Fibroblast of pulmonary artery (primary cell): Measurements from ENCODE around the gene CLEC2L.

Experiments
- DNase-seq: peaks from one replicate; pipeline ENCODE4 v3.0.0-alpha.2; 2010; ENCODE audit warnings: low read depth
- H3K4me3 ChIP-seq: replicated peaks from 2 replicates; pipeline ENCODE4 v1.5.1; 2011; ENCODE audit warnings: low read depth, mild to moderate bottlenecking, control low read depth, low read length, moderate library complexity
- TF ChIP-seq, protein P1 (sequence below): IDR thresholded peaks from 2 replicates; pipeline ENCODE4 v1.5.1; 2011; ENCODE audit warnings: mild to moderate bottlenecking, control low read depth, low read length, inconsistent platforms; ENCODE audit errors: missing control alignments

Gene CLEC2L

GRCh38 chr7:139515266-139515665 is 8.2 kb upstream of the CLEC2L start:
- no peak overlapping the region for H3K4me3 ChIP-seq
- no peak for DNase-seq
- TF ChIP-seq, protein P1, sequence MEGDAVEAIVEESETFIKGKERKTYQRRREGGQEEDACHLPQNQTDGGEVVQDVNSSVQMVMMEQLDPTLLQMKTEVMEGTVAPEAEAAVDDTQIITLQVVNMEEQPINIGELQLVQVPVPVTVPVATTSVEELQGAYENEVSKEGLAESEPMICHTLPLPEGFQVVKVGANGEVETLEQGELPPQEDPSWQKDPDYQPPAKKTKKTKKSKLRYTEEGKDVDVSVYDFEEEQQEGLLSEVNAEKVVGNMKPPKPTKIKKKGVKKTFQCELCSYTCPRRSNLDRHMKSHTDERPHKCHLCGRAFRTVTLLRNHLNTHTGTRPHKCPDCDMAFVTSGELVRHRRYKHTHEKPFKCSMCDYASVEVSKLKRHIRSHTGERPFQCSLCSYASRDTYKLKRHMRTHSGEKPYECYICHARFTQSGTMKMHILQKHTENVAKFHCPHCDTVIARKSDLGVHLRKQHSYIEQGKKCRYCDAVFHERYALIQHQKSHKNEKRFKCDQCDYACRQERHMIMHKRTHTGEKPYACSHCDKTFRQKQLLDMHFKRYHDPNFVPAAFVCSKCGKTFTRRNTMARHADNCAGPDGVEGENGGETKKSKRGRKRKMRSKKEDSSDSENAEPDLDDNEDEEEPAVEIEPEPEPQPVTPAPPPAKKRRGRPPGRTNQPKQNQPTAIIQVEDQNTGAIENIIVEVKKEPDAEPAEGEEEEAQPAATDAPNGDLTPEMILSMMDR, result no peak

- no peak overlapping the region for H3K4me3 ChIP-seq
- DNase-seq, result no peak
- TF ChIP-seq, protein P1, result no peak
These were observed 2.0 kb upstream of the CLEC2L start for GRCh38 chr7:139521439-139521838.

DNA sequence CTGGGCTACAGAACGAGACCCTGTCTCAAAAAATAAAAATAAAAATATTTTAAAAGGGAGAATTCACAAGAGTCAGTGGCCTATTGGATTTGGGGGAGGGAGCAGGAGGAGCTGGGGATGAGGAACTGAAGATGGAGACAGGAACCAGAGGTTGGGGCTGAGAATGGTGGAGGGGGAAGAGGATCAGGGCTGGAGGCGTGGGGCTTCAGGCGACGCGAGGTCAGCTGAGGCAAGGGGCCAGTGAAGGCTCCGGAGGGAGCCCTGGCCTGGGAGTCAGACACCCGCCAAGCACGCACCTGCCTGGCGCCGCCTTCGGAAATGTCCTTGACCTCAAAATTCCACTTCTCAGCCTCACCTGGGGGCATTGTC is 671 bp upstream of the CLEC2L start:
- no peak overlapping the region for H3K4me3 ChIP-seq
- no peak for DNase-seq
- TF ChIP-seq, protein P1, result no peak

DNA sequence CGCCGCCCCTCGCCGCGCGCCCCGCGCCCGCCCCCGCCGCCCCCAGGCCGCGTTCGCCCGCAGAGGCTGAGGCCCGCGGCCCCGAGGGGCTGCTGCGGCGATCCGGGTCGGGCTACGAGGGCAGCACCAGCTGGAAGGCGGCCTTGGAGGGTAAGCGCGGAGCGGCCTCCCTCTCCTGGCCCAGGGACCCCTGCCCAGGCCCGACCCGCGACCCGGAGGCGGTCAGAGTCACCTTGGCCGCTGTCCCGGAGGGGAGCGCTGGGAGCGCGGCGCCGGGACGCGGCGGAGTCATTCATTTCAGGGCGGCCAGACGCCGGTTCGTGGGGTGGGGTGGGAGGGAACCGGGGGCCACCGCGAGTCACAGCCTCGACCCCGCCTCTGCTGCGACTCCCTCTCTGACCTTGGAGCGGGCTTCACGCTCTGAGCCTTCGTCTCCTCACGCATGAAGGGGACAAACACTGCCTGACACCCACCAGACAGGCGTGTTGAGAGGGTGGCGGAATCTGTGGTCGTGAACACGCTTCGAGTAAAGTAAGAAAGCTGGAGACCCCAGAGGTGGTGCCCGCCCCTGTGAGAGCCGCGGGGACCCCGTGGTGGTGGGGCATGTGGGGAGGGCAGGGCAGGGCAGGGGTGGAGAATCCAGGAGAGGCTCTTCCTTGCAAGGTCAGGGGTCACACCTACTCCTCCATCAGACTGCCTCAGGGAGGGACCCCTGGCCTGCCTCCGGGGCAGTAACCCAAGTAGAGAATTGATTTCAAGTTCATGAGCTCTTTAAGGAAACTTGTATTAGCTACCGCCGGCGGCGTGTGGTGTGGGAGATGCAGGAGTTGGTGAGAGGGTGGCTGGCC is 707 bp downstream of the CLEC2L start:
- TF ChIP-seq, protein P1, result no peak
- H3K4me3 ChIP-seq, result no peak overlapping the region
- no peak for DNase-seq

- H3K4me3 ChIP-seq, result no peak overlapping the region
- TF ChIP-seq, protein P1, result no peak
- no peak for DNase-seq
These were observed 1.8 kb downstream of the CLEC2L start for GRCh38 chr7:139525239-139525638.

DNA sequence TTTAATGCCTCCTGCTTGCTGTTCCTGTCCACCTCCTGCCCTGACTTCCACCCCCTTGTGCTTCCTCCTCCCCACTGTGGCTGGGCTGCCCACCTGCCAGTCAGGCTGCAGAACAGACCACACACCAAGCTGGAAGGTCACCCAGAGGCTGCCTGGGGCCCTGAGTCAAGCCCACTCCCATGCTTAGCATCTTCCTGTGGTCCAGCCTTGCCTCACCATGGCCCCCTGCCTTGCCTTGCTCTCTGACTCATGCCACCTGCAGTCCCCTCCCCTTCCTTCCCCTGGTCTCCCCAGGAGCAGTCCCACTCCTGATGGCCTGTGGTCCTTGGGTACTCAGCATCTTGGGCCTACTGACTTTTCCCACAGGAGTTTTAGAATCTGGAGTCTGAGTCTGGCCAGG is 2.3 kb downstream of the CLEC2L start:
- DNase-seq, result no peak
- H3K4me3 ChIP-seq, result no peak overlapping the region
- TF ChIP-seq, protein P1, result no peak
